Measurements from ENCODE around the gene TIMP2. TPM values are rescaled to one million over a fixed set of nuclear protein-coding genes. Genes with fewer than 3 reads are reported as not detected.
"Not testable (repeated sequence)": the region's sequence is repeated elsewhere in the genome, so short reads cannot be mapped to it uniquely, and the experiment has no call there.

TIMP2 gene
- total RNA-seq, 1 experiment from 2014 or later: 166 TPM

DNA sequence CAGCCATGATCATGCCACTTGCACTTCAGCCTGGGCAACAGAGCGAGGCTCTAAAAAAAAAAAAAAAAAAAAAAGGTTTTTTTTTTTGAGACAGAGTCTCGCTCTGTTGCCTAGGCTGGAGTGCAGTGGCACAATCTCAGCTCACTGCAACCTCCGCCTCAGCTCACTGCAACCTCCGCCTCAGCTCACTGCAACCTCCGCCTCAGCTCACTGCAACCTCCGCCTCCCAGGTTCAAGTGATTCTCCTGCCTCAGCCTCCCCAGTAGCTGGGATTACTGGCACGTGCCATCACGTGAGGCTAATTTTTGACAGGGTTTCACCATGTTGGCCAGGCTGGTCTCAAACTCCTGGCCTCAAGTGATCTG, 37.8 kb upstream of the TIMP2 start:
- Histone ChIP-seq H3K4me1 (replicated peaks) (peaks cover 35% of the 10 kb centered on the region), H3K36me3 (peaks cover 18% of the 10 kb centered on the region)
- not testable (repeated sequence) for H3K4me3 ChIP-seq; DNase-seq (ENCODE audit: low read depth in 1 of 2, low spot score in 2 of 2); H3K9me3 ChIP-seq (replicated peaks); H3K27me3 ChIP-seq (replicated peaks); H3K27ac ChIP-seq

DNA sequence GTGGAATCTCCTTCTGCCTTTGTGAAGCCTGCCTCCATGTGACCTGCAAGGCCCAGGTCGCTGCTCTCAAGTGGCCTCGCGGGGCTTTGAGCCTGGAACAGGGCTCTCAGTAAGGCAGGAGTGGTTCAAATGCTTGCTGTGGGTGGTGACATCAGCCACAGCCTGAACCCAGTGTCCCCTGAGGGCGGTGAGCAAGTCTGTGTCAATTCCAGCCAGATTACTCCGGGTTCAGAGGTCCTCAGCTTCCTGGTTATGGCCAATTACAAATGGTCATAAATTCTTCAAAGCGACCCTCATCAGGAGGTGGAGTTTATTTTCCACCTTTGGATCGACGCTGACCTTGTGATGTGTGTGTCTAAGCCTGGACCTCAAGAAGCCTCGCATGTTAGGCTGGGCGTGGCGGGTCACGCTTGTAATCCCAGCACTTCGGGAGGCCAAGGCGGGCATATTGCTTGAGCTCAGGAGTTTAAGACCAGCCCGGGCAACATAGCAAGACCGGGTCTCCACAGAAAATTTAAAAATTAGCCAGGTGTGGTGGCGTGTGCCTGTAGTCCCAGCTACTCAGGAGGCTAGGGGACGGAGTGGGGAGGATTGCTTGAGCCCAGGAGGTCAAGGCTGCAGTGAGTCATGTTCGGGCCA, 37.3 kb upstream of the TIMP2 start:
- H3K27me3 ChIP-seq (replicated peaks): no peaks in the 10 kb centered on the region
- H3K4me1 ChIP-seq (replicated peaks): peaks cover 31% of the 10 kb centered on the region
- H3K36me3 ChIP-seq: peaks cover 13% of the 10 kb centered on the region
- H3K27ac ChIP-seq: no peak overlapping the region
- peak in 1 of 2 experiments; percentile 51 for DNase-seq (ENCODE audit: low read depth in 1 of 2, low spot score in 2 of 2)
- H3K4me3 ChIP-seq: no peak overlapping the region
- no peaks in the 10 kb centered on the region for H3K9me3 ChIP-seq (replicated peaks)

DNA sequence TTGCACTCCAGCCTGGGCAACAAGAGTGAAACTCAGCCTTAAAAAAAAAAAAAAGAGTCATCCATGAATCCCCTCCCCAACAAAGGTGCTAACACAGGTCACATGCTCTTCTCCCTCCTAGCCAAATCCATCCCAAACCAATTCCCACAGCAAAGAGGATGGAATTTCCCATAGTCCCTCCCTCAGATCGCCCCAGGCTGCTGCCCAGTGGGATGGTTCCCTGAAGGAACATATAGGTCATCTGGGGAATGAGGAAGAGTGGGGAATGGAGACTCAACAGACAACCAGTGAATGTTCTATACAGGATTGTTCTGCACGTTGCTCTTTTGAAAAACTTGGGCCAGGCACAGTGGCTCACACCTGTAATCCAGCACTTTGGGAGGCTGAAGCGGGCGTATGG, 36.4 kb upstream of the TIMP2 start:
- Histone ChIP-seq H3K4me1 (replicated peaks) (peaks cover 31% of the 10 kb centered on the region), H3K4me3 (no peak overlapping the region), H3K36me3 (peaks cover 6% of the 10 kb centered on the region), H3K27ac (no peak overlapping the region), H3K27me3 (replicated peaks) (no peaks in the 10 kb centered on the region), H3K9me3 (replicated peaks) (no peaks in the 10 kb centered on the region)
- no peak for DNase-seq (ENCODE audit: low read depth in 1 of 2, low spot score in 2 of 2)

DNA sequence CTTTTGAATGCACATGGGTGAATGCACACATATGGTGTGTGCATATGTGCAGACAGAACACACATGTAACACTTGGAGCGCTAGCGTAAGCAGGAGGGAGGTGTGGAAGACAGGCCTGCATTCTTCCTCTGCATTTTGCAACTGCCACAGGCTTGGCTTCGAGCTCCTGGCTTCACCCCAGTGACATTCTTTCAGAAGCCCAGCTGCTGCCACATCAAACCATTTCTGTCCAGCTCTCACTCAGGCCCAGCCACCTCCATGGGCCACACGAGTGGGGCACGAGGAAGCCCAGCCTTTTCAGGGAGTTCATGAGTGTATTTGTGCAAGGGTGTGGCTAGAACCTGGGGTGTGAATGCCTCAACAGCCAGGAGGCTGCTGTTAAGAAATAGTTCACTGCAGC, 35.7 kb upstream of the TIMP2 start:
- H3K9me3 ChIP-seq (replicated peaks): no peaks in the 10 kb centered on the region
- no peak for DNase-seq (ENCODE audit: low read depth in 1 of 2, low spot score in 2 of 2)
- H3K27me3 ChIP-seq (replicated peaks): no peaks in the 10 kb centered on the region
- H3K4me3 ChIP-seq: no peak overlapping the region
- H3K4me1 ChIP-seq (replicated peaks): peaks cover 30% of the 10 kb centered on the region
- no peaks in the 10 kb centered on the region for H3K36me3 ChIP-seq
- no peak overlapping the region for H3K27ac ChIP-seq

DNA sequence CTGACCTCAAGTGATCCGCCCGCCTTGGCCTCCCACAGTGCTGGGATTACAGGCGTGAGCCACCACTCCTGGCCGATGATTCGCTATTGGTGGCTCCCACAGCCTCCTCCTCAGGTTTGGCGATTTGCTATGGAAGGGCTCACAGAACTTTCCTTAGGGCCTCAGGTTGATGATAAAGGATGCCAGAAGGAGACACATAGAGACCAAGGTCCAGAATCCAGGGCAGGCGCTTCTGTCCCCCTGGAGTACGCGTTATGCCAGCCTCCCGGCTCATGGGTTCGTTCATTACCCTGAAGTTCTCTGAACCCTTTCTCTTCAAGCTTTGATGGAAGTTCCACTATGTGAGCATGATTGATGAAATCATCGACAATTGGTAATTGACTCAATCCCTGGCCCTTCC, 34.6 kb upstream of the TIMP2 start:
- H3K9me3 ChIP-seq (replicated peaks): no peaks in the 10 kb centered on the region
- no peak overlapping the region for H3K4me3 ChIP-seq
- H3K36me3 ChIP-seq: no peaks in the 10 kb centered on the region
- no peak for DNase-seq (ENCODE audit: low read depth in 1 of 2, low spot score in 2 of 2)
- H3K27me3 ChIP-seq (replicated peaks): no peaks in the 10 kb centered on the region
- no peak overlapping the region for H3K27ac ChIP-seq
- peaks cover 30% of the 10 kb centered on the region for H3K4me1 ChIP-seq (replicated peaks)

DNA sequence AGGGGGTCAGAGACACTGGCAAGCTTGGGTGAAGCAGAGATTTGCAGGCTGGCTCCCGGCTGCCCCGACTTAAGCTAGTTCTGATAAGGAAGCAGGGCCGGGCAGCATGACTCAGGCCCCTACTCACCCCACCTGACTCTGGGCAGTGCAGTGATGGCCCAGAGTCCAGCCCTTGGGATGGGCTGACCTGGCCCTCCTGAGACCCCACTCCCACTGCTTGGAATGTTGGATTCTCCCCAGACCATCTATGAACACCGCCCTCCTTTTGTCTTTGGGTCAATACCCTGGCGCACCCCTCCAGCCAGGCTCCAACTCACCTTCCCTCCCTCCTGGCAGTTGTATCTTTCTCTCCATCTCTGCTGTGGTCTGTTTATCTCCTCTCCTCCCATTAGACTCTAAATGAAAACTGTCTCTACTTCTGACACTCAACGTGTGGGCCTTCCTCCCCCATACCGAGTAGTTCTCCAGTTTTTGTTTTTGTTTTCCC, 33.5 kb upstream of the TIMP2 start:
- DNase-seq (ENCODE audit: low read depth in 1 of 2, low spot score in 2 of 2): peak in 1 of 2 experiments; percentile 54

DNA sequence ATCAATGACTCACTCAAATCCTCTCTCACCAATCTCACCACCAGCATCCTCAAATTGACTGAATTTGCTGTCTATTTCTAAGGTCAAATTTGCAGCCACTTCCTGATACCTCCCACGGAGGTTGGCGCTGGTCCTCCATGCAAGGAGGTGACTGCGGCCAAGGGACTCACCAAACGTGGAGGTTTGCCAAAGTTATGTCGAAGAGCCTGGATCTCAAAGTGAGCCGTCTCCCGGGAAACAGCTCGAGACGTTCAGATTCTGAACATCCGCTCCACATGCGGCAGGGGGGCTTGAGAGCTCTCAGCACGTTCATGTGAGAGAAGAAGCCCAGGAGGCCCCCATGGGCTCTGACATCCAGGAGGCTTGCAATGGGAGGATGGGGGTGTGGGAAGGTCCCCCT, 31.9 kb upstream of the TIMP2 start:
- Histone ChIP-seq H3K27ac (no peak overlapping the region), H3K4me3 (no peak overlapping the region), H3K27me3 (replicated peaks) (no peaks in the 10 kb centered on the region), H3K9me3 (replicated peaks) (no peaks in the 10 kb centered on the region), H3K36me3 (no peaks in the 10 kb centered on the region), H3K4me1 (replicated peaks) (peaks cover 30% of the 10 kb centered on the region)
- peak; percentile 30 to 68 for DNase-seq (ENCODE audit: low read depth in 1 of 2, low spot score in 2 of 2)

More for the DNA sequence above, 33.5 kb upstream of the TIMP2 start:
- no peaks in the 10 kb centered on the region for H3K9me3 ChIP-seq (replicated peaks)
- H3K27me3 ChIP-seq (replicated peaks): no peaks in the 10 kb centered on the region
- H3K36me3 ChIP-seq: no peaks in the 10 kb centered on the region
- H3K4me3 ChIP-seq: no peak overlapping the region
- H3K27ac ChIP-seq: 0 out of 2 replicates have a peak overlapping the region, but pooled peaks have one; percentile 10
- peaks cover 30% of the 10 kb centered on the region for H3K4me1 ChIP-seq (replicated peaks)

DNA sequence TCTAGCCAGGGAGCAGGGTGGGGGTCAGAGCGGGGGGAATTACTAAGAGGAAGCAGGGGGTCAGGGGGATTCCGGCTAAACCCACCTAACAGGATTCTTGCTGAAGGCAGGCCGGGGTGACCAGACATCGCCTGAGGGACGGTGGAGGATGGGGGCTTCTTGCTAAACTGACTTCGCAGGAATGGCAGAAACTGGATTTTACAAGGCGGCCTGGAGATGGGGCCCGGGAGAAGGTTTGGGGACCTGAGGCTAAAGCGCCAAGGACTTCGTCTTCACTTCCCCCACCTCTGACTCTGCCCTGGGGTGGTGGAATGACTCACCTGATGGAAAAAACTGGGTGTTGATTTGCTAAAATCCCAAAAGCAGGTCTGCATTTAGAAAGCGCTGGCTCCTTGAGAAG, 31.1 kb upstream of the TIMP2 start:
- Histone ChIP-seq H3K27me3 (replicated peaks) (no peaks in the 10 kb centered on the region), H3K36me3 (no peaks in the 10 kb centered on the region), H3K4me1 (replicated peaks) (peaks cover 36% of the 10 kb centered on the region), H3K4me3 (no peak overlapping the region), H3K9me3 (replicated peaks) (peaks cover 3% of the 10 kb centered on the region), H3K27ac (no peak overlapping the region)
- no peak for DNase-seq (ENCODE audit: low read depth in 1 of 2, low spot score in 2 of 2)

DNA sequence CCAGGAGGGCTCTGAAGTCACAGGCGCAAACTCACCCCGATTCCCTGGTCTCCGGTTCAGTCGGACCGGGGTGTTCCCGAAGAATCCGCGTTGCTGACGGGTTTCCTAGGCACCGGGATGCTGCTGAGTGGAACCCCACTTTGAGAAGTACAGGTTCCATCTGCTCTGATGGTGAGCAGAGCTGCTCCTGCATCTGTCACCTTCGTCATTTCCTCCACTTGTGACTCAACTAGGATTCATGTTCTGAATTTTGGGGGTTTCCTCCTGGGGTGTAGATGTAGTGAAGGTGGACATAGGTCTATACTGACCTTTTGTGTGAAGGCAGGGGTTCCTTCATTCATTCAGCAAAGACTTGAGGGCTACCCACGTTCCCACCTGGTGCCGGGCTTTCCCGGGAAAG, 29.5 kb upstream of the TIMP2 start:
- H3K9me3 ChIP-seq (replicated peaks): peaks cover 16% of the 10 kb centered on the region
- peaks cover 36% of the 10 kb centered on the region for H3K4me1 ChIP-seq (replicated peaks)
- no peak for DNase-seq (ENCODE audit: low read depth in 1 of 2, low spot score in 2 of 2)
- no peaks in the 10 kb centered on the region for H3K27me3 ChIP-seq (replicated peaks)
- H3K36me3 ChIP-seq: no peaks in the 10 kb centered on the region
- no peak overlapping the region for H3K4me3 ChIP-seq
- no peak overlapping the region for H3K27ac ChIP-seq

DNA sequence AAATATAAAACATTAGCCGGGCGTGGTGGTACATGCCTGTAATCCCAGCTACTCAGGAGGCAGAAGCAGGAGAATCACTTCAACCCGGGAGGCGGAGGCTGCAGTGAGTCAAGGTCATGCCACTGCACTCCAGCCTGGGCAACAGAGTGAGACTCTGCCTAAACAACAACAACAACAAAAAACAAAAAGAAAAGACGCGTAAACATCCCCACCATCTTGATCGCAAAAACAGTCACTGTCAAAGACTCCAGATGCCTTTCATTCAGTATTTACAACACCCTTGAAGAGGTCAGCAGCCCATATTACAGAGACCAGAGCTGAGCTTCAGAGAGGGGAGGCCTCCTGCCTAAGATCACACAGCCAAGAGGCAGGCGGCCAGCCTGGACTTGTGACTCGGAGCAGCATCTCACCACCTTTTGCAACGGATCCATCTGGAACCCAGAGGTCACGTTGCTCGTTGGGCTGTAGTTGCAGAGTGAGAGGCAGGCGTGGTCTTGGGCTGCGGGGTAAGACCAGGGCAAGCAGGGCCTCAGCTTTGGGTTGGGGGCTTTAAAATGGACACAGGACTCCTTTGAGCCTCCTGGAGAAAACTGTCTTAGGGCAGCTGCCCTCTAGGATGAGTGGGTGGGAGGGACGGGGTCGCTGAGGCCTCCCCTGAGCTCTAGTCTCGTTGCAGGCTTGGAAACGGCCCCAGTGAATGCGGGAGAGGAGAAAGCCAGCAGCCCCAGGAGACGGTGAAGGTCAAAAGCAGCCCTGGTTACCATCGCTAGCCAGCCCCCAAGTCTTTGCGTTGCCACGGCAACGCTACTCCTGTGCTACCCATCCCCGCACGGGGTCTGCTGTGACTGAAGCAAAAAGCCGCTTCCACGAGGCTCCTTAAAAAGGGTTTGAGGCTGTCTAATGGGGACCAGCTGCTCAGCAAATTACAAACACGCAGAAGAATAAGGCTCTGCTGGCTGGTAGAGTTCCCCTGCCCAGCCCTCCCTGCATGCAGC, 28.5 kb upstream of the TIMP2 start:
- Histone ChIP-seq H3K36me3 (no peaks in the 10 kb centered on the region), H3K9me3 (replicated peaks) (peaks cover 16% of the 10 kb centered on the region), H3K4me1 (replicated peaks) (peaks cover 33% of the 10 kb centered on the region), H3K4me3 (no peak overlapping the region), H3K27me3 (replicated peaks) (no peaks in the 10 kb centered on the region), H3K27ac (no peak overlapping the region)
- peak in 1 of 2 experiments; percentile 49 for DNase-seq (ENCODE audit: low read depth in 1 of 2, low spot score in 2 of 2)

DNA sequence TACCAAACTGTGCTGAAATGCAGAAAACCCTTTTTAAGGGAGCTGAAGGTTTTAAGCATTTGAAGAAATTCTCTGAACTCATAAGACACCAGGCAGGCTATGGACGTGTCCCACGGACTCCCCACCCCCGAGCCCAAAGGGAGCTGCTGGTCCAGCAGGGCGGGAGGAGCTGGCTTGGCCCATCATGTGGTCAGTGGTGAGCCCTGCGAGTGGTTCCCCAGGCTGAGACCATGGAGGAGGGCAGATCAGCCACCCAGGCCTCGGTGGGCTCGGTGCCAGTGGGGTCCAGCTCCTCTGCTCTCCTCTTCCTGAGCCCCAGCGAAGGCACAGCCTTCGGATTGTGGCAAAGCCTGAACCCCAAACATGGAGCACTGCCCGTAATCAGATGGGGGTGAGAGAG, 27.5 kb upstream of the TIMP2 start:
- H3K4me1 ChIP-seq (replicated peaks): peaks cover 31% of the 10 kb centered on the region
- peaks cover 16% of the 10 kb centered on the region for H3K9me3 ChIP-seq (replicated peaks)
- H3K4me3 ChIP-seq: no peak overlapping the region
- H3K36me3 ChIP-seq: no peaks in the 10 kb centered on the region
- H3K27me3 ChIP-seq (replicated peaks): no peaks in the 10 kb centered on the region
- DNase-seq (ENCODE audit: low read depth in 1 of 2, low spot score in 2 of 2): peak in 1 of 2 experiments; percentile 52
- no peak overlapping the region for H3K27ac ChIP-seq

DNA sequence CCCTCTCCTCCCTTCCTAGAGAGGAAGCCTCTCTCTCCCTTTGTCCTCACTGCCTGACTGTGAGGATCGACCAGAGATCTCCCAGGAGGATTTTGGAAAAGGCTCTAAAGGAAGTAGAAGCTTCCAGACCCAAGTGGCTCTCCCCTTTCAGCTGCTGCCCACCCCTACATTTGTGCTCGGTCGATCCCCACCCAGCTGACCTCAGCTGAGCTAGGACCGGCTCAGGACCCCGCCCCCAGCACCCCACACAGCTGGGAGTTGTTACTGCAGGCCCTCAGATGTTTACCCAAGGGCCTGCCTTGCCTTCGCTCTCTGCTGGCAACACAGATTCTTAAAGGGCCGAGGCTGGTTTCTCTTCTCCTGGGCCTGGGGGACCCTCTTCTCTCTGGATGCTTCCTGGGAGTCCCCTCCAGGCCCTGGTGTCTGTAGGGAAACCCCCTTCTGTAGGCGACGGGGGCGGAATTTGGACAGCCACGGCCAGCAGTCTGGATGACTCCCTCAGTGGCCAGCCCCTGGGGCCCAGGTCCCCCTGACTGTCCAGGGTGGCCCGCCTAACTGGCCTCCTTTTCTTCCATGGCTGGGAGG, 26.9 kb upstream of the TIMP2 start:
- H3K27ac ChIP-seq: peak overlapping the region; percentile 20; the same call in 1 of the 2 replicates
- peaks cover 32% of the 10 kb centered on the region for H3K4me1 ChIP-seq (replicated peaks)
- H3K36me3 ChIP-seq: no peaks in the 10 kb centered on the region
- H3K27me3 ChIP-seq (replicated peaks): no peaks in the 10 kb centered on the region
- peak; percentile 41 to 60 for DNase-seq (ENCODE audit: low read depth in 1 of 2, low spot score in 2 of 2)
- H3K9me3 ChIP-seq (replicated peaks): peaks cover 16% of the 10 kb centered on the region
- H3K4me3 ChIP-seq: no peak overlapping the region

DNA sequence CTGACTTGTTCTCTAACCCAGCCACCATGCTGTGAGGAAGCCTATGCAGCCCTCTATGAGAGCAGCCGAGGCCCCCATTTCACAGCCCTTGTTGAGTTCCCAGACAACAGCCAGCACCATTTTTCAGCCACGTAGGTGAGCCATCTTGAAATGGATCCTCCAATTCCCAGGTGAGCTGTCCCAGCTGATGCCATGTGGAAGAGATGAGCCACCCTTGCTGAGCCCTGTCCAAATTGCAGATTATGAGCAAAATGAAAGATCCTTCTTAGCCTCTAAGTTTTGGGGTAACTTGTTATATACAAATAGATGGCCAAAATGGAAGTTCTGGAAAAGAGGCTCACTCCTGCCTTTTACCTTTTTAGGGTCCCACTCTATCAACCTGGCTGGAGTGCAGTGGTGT, 25.7 kb upstream of the TIMP2 start:
- Histone ChIP-seq H3K27me3 (replicated peaks) (no peaks in the 10 kb centered on the region), H3K27ac (no peak overlapping the region), H3K4me3 (no peak overlapping the region), H3K9me3 (replicated peaks) (peaks cover 16% of the 10 kb centered on the region), H3K4me1 (replicated peaks) (peaks cover 36% of the 10 kb centered on the region), H3K36me3 (no peaks in the 10 kb centered on the region)
- DNase-seq (ENCODE audit: low read depth in 1 of 2, low spot score in 2 of 2): no peak

Measured in SJSA1 (cell line).